ENCODE data around the gene CSNK2A1. TPM values are rescaled to one million over a fixed set of nuclear protein-coding genes. Genes with fewer than 3 reads are reported as not detected.

The CSNK2A1 gene
- polyA plus RNA-seq, 1 experiment = 136 TPM

GRCh38 chr20:521860-522259 is 21.7 kb downstream of the CSNK2A1 start:
- POLR2A ChIA-PET = no interaction called here
- TF ChIP-seq, protein P1, sequence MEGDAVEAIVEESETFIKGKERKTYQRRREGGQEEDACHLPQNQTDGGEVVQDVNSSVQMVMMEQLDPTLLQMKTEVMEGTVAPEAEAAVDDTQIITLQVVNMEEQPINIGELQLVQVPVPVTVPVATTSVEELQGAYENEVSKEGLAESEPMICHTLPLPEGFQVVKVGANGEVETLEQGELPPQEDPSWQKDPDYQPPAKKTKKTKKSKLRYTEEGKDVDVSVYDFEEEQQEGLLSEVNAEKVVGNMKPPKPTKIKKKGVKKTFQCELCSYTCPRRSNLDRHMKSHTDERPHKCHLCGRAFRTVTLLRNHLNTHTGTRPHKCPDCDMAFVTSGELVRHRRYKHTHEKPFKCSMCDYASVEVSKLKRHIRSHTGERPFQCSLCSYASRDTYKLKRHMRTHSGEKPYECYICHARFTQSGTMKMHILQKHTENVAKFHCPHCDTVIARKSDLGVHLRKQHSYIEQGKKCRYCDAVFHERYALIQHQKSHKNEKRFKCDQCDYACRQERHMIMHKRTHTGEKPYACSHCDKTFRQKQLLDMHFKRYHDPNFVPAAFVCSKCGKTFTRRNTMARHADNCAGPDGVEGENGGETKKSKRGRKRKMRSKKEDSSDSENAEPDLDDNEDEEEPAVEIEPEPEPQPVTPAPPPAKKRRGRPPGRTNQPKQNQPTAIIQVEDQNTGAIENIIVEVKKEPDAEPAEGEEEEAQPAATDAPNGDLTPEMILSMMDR (IDR thresholded peaks at IDR 0.05; ENCODE audit: low read depth, low read length) = no peak
- H3K27ac ChIP-seq (ENCODE audit: low read depth, low read length) = no peak overlapping the region
- no peak for DNase-seq (ENCODE audit: low read depth, low spot score)
- H3K4me3 ChIP-seq (ENCODE audit: low read depth, low read length) = no peak overlapping the region
- no peaks in the 10 kb centered on the region for H3K27me3 ChIP-seq (ENCODE audit: control insufficient read depth, insufficient read depth, low read length)
- peaks cover 8% of the 10 kb centered on the region for H3K9me3 ChIP-seq (ENCODE audit: control insufficient read depth, insufficient read depth, low read length)
- CTCF ChIA-PET = no interaction called here

GRCh38 chr20:519999-520398 is 23.6 kb downstream of the CSNK2A1 start:
- ChIA-PET CTCF (no interaction called here), POLR2A (no interaction called here)
- no peaks in the 10 kb centered on the region for H3K27me3 ChIP-seq (ENCODE audit: control insufficient read depth, insufficient read depth, low read length)
- peaks cover 6% of the 10 kb centered on the region; the same call in 1 of the 2 replicates for H3K9me3 ChIP-seq (ENCODE audit: control insufficient read depth, insufficient read depth, low read length)
- H3K27ac ChIP-seq (ENCODE audit: low read depth, low read length) = no peak overlapping the region
- H3K4me3 ChIP-seq (ENCODE audit: low read depth, low read length) = no peak overlapping the region
- TF ChIP-seq, protein P1 (IDR thresholded peaks at IDR 0.05; ENCODE audit: low read depth, low read length) = no peak
- no peak for DNase-seq (ENCODE audit: low read depth, low spot score)

DNA sequence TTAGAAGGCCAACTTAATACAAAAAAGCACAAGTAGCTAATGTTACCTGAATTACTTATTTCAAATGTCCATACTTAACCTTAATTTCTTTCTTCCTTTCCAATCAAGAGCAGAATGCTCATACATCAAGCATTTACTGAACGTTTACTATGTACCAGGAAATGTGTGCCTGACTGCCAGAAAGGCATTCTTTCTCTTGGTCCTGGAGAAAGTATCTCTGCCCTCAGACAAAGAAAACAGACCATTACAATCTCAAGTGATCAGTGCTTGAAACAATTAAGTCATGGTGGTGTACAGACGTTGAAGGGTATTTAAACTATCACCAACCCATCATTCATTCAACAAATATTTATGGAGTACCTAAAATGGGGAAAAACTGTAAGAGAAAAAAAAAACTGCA is 26.4 kb downstream of the CSNK2A1 start:
- POLR2A ChIA-PET = no interaction called here
- TF ChIP-seq, protein P1 (IDR thresholded peaks at IDR 0.05; ENCODE audit: low read depth, low read length) = no peak
- CTCF ChIA-PET = no interaction called here
- peaks cover 6% of the 10 kb centered on the region; the same call in 1 of the 2 replicates for H3K9me3 ChIP-seq (ENCODE audit: control insufficient read depth, insufficient read depth, low read length)
- no peak overlapping the region for H3K4me3 ChIP-seq (ENCODE audit: low read depth, low read length)
- no peak for DNase-seq (ENCODE audit: low read depth, low spot score)
- H3K27me3 ChIP-seq (ENCODE audit: control insufficient read depth, insufficient read depth, low read length) = no peaks in the 10 kb centered on the region
- H3K27ac ChIP-seq (ENCODE audit: low read depth, low read length) = no peak overlapping the region

GRCh38 chr20:516799-517198 is 26.8 kb downstream of the CSNK2A1 start:
- Histone ChIP-seq H3K27ac (ENCODE audit: low read depth, low read length) (no peak overlapping the region), H3K4me3 (ENCODE audit: low read depth, low read length) (no peak overlapping the region), H3K9me3 (ENCODE audit: control insufficient read depth, insufficient read depth, low read length) (peaks cover 6% of the 10 kb centered on the region; the same call in 1 of the 2 replicates), H3K27me3 (ENCODE audit: control insufficient read depth, insufficient read depth, low read length) (no peaks in the 10 kb centered on the region)
- no peak for DNase-seq (ENCODE audit: low read depth, low spot score)
- TF ChIP-seq, protein P1 (IDR thresholded peaks at IDR 0.05; ENCODE audit: low read depth, low read length) = no peak
- ChIA-PET POLR2A (no interaction called here), CTCF (interaction anchor here (0.5 kb wide), 1 partner anchor 21 kb away, joined by 5 read pairs; no protein-coding TSS in a partner anchor)

DNA sequence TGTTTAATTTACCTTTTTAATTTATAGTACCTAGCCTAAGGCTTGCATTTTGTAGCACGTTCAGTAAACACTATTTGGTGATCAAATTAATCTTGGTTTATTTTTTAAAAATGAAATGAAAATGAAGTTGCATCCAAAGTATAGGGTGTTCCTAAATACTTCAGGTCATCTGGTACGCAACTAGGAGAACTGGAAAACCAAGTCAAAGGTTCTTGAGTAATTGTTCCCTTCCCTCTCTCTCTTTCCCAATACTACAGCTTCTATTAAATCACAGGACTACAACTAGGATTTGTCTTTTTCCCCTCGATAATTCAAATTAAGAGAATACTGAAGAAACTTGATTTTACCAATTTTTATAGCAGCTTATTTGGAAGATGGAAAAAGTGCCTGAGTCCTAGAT is 27.9 kb downstream of the CSNK2A1 start:
- Histone ChIP-seq H3K4me3 (ENCODE audit: low read depth, low read length) (no peak overlapping the region), H3K27ac (ENCODE audit: low read depth, low read length) (no peak overlapping the region), H3K27me3 (ENCODE audit: control insufficient read depth, insufficient read depth, low read length) (no peaks in the 10 kb centered on the region), H3K9me3 (ENCODE audit: control insufficient read depth, insufficient read depth, low read length) (peaks cover 4% of the 10 kb centered on the region; the same call in 1 of the 2 replicates)
- DNase-seq (ENCODE audit: low read depth, low spot score) = no peak
- TF ChIP-seq, protein P1 (IDR thresholded peaks at IDR 0.05; ENCODE audit: low read depth, low read length) = no peak
- POLR2A ChIA-PET = no interaction called here
- CTCF ChIA-PET = interaction anchor here (0.8 kb wide), 1 partner anchor 24 kb away, joined by 3 read pairs; no protein-coding TSS in a partner anchor

Data from AG04450 (cell line).